ENCODE measurements around the gene GPM6B.

The GPM6B gene

DNA sequence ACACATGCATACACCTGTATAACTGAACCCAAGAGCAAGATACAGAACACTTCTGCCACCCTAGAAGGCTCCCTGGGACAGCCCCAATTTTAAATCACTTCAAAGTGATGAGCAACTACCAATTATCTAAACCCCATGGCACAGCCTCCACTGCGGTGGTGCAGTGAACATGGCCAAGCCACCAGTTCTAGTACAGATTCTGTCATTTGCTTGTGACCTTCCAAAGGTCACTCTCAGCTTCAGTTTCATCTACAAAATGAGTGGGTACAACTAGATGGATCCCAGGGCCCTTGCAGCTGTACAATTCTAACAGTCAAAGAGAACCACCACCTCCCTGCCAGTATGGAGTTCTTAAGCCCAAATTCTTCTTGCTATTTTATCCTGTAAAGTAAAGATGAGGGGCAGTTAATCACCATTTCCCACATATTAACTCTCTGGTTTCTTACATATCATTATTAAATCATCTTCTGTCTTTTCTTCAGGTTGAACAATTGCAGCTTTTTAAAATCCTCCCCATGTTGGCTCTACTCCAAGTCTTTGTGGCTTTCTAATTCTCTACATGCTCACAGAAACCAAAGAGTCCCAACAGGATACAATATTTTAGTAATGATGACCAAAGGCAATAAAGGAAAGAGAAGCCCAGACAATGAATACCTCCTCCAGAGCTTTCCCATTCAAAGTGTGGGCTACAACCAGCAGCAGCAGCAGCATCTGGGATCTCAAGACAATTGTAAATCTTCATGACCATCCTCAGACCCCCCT lies 39.0 kb upstream of the GPM6B start:
- TF ChIP-seq FOXK2 (IDR thresholded peaks at IDR 0.05) (no peak), HDGF (IDR thresholded peaks at IDR 0.05; ENCODE audit: borderline replicate concordance) (no peak), LEF1 (IDR thresholded peaks at IDR 0.05; ENCODE audit: borderline replicate concordance) (no peak), ELF4 (IDR thresholded peaks at IDR 0.05) (no peak), TARDBP (IDR thresholded peaks at IDR 0.05) (no peak), ZNF384 (IDR thresholded peaks at IDR 0.05) (no peak), BHLHE40 (IDR thresholded peaks at IDR 0.05; ENCODE audit: borderline replicate concordance) (no peak), FOXA1 (IDR thresholded peaks at IDR 0.05) (no peak)
- TF ChIP-seq, protein P1, sequence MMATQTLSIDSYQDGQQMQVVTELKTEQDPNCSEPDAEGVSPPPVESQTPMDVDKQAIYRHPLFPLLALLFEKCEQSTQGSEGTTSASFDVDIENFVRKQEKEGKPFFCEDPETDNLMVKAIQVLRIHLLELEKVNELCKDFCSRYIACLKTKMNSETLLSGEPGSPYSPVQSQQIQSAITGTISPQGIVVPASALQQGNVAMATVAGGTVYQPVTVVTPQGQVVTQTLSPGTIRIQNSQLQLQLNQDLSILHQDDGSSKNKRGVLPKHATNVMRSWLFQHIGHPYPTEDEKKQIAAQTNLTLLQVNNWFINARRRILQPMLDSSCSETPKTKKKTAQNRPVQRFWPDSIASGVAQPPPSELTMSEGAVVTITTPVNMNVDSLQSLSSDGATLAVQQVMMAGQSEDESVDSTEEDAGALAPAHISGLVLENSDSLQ (IDR thresholded peaks at IDR 0.05): no peak
- CTCF ChIA-PET: interaction anchor here (0.6 kb wide), 1 partner anchor 134 kb away, joined by 4 read pairs; no protein-coding TSS in a partner anchor
- DNase-seq (ENCODE audit: extremely low spot score): no peak
- POLR2A ChIA-PET: no interaction called here

DNA sequence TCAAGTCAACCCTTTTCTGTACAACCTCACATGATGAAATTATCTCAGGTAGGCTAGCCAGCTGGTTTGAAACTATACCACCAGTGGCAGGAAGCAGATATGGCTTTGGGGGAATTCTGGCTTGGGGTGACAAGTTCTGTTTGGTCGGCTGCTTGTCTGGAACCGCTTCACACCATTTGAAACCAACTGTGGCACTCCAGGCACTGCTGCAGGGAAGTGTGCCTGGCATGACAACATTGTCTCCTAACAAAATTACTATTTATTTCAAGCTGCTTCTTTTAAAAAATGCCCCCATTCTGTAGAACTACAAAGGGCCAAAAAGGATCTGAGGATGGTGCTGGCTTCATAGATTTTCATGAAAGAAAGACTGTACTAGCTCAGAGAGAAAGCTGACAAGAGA lies 37.1 kb upstream of the GPM6B start:
- TF ChIP-seq BHLHE40 (IDR thresholded peaks at IDR 0.05; ENCODE audit: borderline replicate concordance): no peak
- no peak for TF ChIP-seq ELF4 (IDR thresholded peaks at IDR 0.05)
- no peak for TF ChIP-seq ZNF384 (IDR thresholded peaks at IDR 0.05)
- TF ChIP-seq ARNT (IDR thresholded peaks at IDR 0.05): no peak
- TF ChIP-seq, protein P1 (IDR thresholded peaks at IDR 0.05): no peak
- no peak for TF ChIP-seq FOXA1 (IDR thresholded peaks at IDR 0.05)
- no peak for TF ChIP-seq SP1 (IDR thresholded peaks at IDR 0.05)
- TF ChIP-seq LEF1 (IDR thresholded peaks at IDR 0.05; ENCODE audit: borderline replicate concordance): no peak
- TF ChIP-seq FOXM1 (IDR thresholded peaks at IDR 0.05; ENCODE audit: borderline replicate concordance): no peak
- POLR2A ChIA-PET: no interaction called here
- DNase-seq (ENCODE audit: extremely low spot score): no peak
- CTCF ChIA-PET: no interaction called here

DNA sequence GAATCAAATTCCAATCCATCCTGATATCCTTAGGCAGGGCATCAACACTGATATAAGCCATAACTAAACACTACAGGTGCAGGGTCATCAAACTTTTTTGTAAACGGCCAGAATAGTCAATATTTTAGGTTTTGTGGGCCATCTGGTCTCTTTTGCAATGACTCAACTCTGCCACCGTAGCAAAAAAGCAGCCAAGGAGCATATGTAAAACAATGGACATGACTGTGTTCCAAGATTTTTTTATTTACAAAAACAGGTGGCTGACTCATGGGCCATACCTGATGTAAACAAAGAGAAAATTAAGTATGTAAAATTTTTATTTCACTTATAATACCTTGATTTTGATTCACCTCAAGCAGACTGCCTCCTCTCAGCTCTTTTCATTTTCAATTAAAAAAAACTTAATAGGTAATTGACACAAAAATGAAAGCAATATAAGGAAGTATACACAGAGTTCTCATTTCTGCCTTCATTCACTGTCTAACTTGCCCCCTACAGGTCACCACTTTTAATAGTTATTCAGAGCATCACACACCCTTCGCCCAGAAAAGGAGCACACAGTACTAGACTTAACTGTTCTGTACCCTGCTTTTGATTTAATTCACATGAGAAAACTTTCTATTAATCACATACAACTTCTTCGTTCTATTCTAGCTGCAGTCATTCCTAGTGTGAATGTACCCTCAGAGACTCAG lies 35.3 kb upstream of the GPM6B start:
- DNase-seq (ENCODE audit: extremely low spot score): no peak
- POLR2A ChIA-PET: no interaction called here
- CTCF ChIA-PET: no interaction called here
- TF ChIP-seq FOXA1 (IDR thresholded peaks at IDR 0.05) (no peak), L3MBTL2 (conservative IDR thresholded peaks at IDR 0.05) (no peak), SUZ12 (IDR thresholded peaks at IDR 0.05) (no peak), CTBP1 (IDR thresholded peaks at IDR 0.05; ENCODE audit: borderline replicate concordance) (no peak)

DNA sequence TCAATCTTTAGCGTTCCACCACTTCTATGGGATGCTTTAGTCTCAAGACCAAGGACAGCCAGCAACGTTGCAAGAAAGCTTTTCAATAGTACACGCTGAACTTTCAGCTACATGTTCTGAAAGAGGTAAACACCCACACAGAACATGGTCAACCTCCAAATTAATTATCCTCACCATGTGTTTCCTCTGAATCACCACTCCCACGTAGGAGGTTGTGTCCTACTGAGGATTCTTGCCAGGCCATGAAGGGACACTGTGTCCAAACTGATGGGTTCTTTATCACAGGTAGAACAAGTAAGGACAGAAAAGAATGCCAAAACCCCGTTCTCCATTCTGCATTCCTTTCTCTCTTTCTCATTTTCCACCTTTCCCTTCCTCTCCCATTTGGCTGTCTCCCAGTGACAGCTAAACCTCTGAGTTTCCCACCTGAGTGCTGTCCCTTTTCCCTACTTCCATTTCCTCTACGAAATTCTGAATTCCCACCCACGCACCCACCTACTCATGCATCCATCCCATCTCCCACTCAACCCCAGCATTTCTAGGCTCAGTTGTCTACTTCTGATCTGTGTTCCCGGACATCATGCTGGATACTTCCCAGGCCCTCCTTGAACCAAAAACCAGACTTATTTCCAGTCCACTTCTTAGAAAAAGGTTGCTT lies 29.0 kb upstream of the GPM6B start:
- no peak for DNase-seq (ENCODE audit: extremely low spot score)
- POLR2A ChIA-PET: no interaction called here
- TF ChIP-seq LEF1 (IDR thresholded peaks at IDR 0.05; ENCODE audit: borderline replicate concordance): no peak
- TF ChIP-seq ELF4 (IDR thresholded peaks at IDR 0.05): no peak
- no peak for TF ChIP-seq BHLHE40 (IDR thresholded peaks at IDR 0.05; ENCODE audit: borderline replicate concordance)
- TF ChIP-seq NFRKB (IDR thresholded peaks at IDR 0.05): no peak
- no peak for TF ChIP-seq L3MBTL2 (conservative IDR thresholded peaks at IDR 0.05)
- TF ChIP-seq ARNT (IDR thresholded peaks at IDR 0.05): no peak
- TF ChIP-seq FOXA1 (IDR thresholded peaks at IDR 0.05): no peak
- CTCF ChIA-PET: no interaction called here

DNA sequence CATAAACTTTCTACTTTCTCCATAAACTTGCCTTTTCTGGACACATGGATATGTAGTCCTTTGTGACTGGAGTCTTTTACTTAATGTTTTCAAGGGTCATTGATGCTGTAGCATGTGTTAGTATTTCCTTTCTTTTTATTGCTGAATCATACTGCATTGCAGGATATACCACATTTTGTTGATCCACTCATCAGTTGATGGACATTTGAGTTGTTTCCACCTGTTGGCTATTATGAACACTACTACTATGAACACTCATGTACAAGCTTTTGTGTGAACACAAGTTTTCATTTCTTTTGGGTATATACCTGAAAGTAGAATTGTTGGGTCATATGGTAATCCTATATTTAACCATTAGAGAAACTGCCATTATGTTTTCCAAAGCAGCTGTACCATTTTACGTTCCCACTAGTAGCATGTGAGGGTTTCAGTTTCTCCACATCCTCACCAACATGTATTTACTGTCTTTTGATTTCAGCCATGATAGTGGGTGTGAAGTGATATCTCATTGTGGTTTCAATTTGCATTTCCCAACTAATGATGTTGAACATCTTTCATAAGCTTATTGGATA lies 26.3 kb upstream of the GPM6B start:
- no peak for DNase-seq (ENCODE audit: extremely low spot score)
- POLR2A ChIA-PET: no interaction called here
- TF ChIP-seq ELF4 (IDR thresholded peaks at IDR 0.05) (no peak), L3MBTL2 (conservative IDR thresholded peaks at IDR 0.05) (no peak), FOXK2 (IDR thresholded peaks at IDR 0.05) (no peak), ARNT (IDR thresholded peaks at IDR 0.05) (no peak), FOXA1 (IDR thresholded peaks at IDR 0.05) (no peak), BHLHE40 (IDR thresholded peaks at IDR 0.05; ENCODE audit: borderline replicate concordance) (no peak), FOXM1 (IDR thresholded peaks at IDR 0.05; ENCODE audit: borderline replicate concordance) (no peak), SP1 (IDR thresholded peaks at IDR 0.05) (no peak), TARDBP (IDR thresholded peaks at IDR 0.05) (no peak), NFRKB (IDR thresholded peaks at IDR 0.05) (no peak), SUZ12 (IDR thresholded peaks at IDR 0.05) (no peak), LEF1 (IDR thresholded peaks at IDR 0.05; ENCODE audit: borderline replicate concordance) (no peak), HDGF (IDR thresholded peaks at IDR 0.05; ENCODE audit: borderline replicate concordance) (no peak), CTBP1 (IDR thresholded peaks at IDR 0.05; ENCODE audit: borderline replicate concordance) (no peak), ZNF384 (IDR thresholded peaks at IDR 0.05) (no peak)
- TF ChIP-seq, protein P1 (IDR thresholded peaks at IDR 0.05): no peak
- CTCF ChIA-PET: no interaction called here

DNA sequence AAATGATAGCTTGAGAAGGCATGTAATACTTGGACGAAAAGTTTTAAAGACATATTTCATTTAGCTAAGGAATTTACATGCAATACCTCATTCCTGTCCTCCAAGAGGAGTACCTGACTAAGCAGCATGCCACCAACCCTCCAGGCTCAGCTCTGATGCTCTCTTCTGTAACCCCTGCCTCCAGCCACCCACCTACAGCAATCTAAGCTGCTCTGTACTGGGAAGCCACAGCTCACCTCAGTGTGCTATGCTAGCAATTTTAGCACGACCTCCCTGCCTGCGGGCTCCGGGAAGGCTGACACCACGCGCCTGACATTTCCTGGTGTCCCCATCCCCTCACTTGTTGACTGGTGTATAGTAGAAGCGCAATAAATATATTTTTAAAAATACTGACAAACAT lies 23.2 kb upstream of the GPM6B start:
- POLR2A ChIA-PET: no interaction called here
- TF ChIP-seq LEF1 (IDR thresholded peaks at IDR 0.05; ENCODE audit: borderline replicate concordance) (no peak), ARNT (IDR thresholded peaks at IDR 0.05) (no peak), TARDBP (IDR thresholded peaks at IDR 0.05) (no peak), FOXK2 (IDR thresholded peaks at IDR 0.05) (no peak), CTBP1 (IDR thresholded peaks at IDR 0.05; ENCODE audit: borderline replicate concordance) (no peak), FOXM1 (IDR thresholded peaks at IDR 0.05; ENCODE audit: borderline replicate concordance) (no peak), NFRKB (IDR thresholded peaks at IDR 0.05) (no peak), FOXA1 (IDR thresholded peaks at IDR 0.05) (no peak), ELF4 (IDR thresholded peaks at IDR 0.05) (no peak), ZNF384 (IDR thresholded peaks at IDR 0.05) (no peak), SUZ12 (IDR thresholded peaks at IDR 0.05) (no peak), SP1 (IDR thresholded peaks at IDR 0.05) (no peak), L3MBTL2 (conservative IDR thresholded peaks at IDR 0.05) (no peak), HDGF (IDR thresholded peaks at IDR 0.05; ENCODE audit: borderline replicate concordance) (no peak), BHLHE40 (IDR thresholded peaks at IDR 0.05; ENCODE audit: borderline replicate concordance) (no peak)
- TF ChIP-seq, protein P1 (IDR thresholded peaks at IDR 0.05): no peak
- CTCF ChIA-PET: interaction anchor here (0.6 kb wide), 1 partner anchor 28 kb away, joined by 4 read pairs; no protein-coding TSS in a partner anchor
- DNase-seq (ENCODE audit: extremely low spot score): no peak
